Raji (cell line): Measurements from ENCODE around the gene LRRC38.

Experiments
- POLR2A ChIP-seq: IDR thresholded peaks from 2 replicates; pipeline ENCODE4 v1.6.1; 2011; ENCODE audit warnings: low read depth, low read length, control low read depth; ENCODE audit not compliant: insufficient read depth

LRRC38 gene

DNA sequence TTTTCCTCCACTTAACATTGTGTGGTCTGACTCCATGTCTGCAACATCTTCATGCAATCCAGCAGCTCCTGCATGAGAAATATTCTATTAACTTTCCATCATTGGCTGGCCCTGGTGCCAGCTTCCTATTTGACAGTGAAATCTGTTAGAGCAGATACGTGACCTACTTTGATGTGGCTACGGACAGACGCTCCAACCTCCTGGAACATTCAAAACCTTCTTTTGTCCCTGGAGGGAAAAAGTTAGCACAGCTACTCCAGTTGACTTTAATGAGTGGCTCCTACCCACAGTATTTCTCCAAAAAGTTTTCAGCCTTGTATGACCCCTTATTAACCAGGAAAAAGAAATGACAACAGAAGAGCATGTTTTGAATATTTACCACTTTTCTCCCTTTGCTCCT, 81.6 kb downstream of the LRRC38 start:
- no peak for TF ChIP-seq POLR2A

DNA sequence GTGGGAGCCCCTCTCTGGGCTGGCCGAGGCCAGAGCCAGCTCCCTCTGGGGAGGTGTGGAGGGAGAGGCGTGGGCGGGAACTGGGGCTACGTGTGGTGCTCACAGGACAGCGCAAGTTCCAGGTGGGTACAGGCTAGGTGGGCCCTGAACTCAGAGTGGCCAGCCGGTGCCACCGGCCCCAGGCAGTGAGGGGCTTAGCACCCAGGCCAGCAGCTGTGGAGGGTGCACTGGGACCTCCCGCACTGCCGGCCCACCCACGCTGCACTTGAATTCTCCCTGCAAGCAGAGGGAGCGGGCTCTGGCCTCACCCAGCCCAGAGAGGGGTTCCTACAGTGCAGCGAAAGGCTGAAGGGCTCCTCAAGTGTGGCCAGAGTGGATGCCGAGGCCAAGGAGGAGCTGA, 83.3 kb downstream of the LRRC38 start:
- TF ChIP-seq POLR2A, result no peak
